ENCODE results near the gene STUB1. TPM values are rescaled to one million over a fixed set of nuclear protein-coding genes. Genes with fewer than 3 reads are reported as not detected.

Gene STUB1
- total RNA-seq, 6 experiments from 2014 or later: 37.3 to 69.6 (median 54.3) TPM

DNA sequence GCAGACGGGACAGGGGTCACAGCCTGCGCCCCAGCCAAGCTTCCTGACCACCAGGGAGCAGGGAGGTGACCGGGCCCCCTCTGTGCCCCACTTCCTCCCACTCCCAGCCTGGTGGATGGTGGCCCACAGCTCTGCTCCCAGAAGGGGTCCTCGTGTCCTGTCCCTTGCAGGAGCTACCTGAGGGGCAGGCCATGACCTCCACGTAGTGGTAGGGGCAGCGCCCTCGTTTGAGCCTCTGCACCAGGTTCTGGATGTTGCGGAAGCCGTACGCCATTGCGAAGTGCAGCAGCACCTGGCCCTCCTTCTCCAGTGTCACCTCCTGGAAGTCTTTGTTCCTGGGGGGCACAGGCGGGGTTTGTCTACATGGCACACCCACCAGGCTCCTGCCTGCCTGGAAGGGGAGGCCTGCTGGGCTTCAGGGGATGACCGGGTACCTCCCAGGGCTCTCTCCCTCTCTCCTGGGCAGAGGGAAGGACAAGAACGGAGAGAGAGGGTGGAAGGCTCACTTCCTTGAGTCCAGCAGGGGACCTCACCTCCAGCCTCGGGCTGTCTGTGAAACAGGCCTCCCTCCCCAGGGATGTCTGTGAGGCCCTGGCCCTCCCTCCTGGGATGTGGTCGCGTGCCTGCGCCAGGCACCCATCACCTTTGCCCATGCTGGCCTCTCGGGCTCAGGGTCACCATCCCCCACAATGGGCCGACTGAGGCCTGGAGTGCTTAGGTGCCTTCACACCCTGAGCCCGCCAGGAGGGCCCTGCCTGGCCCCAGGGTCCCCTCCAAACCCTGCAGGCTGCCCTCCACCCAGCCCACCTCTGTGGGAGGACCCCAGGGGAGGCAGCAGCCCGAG, 50.7 kb downstream of the STUB1 start:
- peaks cover 0 to 18% (median 0%) of the 10 kb centered on the region in 4 donors for H3K36me3 ChIP-seq
- H3K27me3 ChIP-seq: no peaks in the 10 kb centered on the region
- no peak overlapping the region for H3K27ac ChIP-seq
- no peak for ATAC-seq
- H3K9me3 ChIP-seq: no peaks in the 10 kb centered on the region
- TF ChIP-seq, protein P1, sequence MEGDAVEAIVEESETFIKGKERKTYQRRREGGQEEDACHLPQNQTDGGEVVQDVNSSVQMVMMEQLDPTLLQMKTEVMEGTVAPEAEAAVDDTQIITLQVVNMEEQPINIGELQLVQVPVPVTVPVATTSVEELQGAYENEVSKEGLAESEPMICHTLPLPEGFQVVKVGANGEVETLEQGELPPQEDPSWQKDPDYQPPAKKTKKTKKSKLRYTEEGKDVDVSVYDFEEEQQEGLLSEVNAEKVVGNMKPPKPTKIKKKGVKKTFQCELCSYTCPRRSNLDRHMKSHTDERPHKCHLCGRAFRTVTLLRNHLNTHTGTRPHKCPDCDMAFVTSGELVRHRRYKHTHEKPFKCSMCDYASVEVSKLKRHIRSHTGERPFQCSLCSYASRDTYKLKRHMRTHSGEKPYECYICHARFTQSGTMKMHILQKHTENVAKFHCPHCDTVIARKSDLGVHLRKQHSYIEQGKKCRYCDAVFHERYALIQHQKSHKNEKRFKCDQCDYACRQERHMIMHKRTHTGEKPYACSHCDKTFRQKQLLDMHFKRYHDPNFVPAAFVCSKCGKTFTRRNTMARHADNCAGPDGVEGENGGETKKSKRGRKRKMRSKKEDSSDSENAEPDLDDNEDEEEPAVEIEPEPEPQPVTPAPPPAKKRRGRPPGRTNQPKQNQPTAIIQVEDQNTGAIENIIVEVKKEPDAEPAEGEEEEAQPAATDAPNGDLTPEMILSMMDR (IDR thresholded peaks at IDR 0.05): no peak
- no peak for TF ChIP-seq POLR2A (IDR thresholded peaks at IDR 0.05)
- WGBS (ENCODE audit: insufficient coverage, low coverage, low lambda C conversion rate, missing lambda C conversion rate): 81% methylated on average over 6 of the region's 22 CpGs
- no peak overlapping the region for H3K4me3 ChIP-seq
- intact Hi-C loops (cut with DNase I): no loop called here
- no peak for DNase-seq
- peaks cover 0 to 15% (median 0%) of the 10 kb centered on the region in 4 donors for H3K4me1 ChIP-seq

DNA sequence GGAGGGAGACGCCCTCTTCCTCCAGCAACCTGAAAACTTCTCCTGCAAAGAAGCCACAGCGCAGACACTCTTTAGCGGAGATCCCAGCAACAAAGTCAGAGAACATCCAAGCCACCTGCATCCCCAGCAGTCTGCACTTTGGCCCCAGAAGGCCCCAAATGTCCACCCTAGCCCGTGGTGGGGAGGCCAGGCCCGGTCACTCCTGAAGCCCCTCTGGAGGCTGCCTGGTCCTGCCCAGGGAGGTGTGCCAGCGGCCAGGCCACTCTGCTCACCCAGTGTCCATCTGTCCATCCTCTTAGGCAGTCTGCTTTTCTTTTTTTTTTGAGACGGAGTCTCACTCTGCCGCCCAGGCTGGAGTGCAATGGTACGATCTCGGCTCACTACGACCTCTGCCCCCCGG, 52.1 kb downstream of the STUB1 start:
- Histone ChIP-seq H3K36me3 (peaks cover 0 to 32% (median 3%) of the 10 kb centered on the region in 4 donors), H3K4me1 (peaks cover 0 to 13% (median 0%) of the 10 kb centered on the region in 4 donors), H3K4me3 (no peak overlapping the region), H3K27ac (no peak overlapping the region), H3K27me3 (no peaks in the 10 kb centered on the region), H3K9me3 (no peaks in the 10 kb centered on the region)
- ATAC-seq (no peak), DNase-seq (no peak)
- TF ChIP-seq, protein P1 (IDR thresholded peaks at IDR 0.05): no peak
- TF ChIP-seq POLR2A (IDR thresholded peaks at IDR 0.05): no peak
- 98% methylated on average over 10 of the region's 12 CpGs for WGBS (ENCODE audit: insufficient coverage, low coverage, low lambda C conversion rate, missing lambda C conversion rate)
- intact Hi-C loops (cut with DNase I): no loop called here

Other genes starting within 250 kb of the STUB1 start
- gene CAPN15, start 152.7 kb upstream of the STUB1 start, total RNA-seq: 10 to 100 TPM; 17.3 to 34.3 (median 23.3) TPM
- not detected for gene PRR35, start 120.0 kb upstream of the STUB1 start, total RNA-seq
- under 1 TPM in 5 of 6 experiments, not detected in 1; 0.12 to 0.33 (median 0.28) TPM for gene NHLRC4, start 113.4 kb upstream of the STUB1 start, total RNA-seq
- 10 to 100 TPM; 19.5 to 32.0 (median 27.8) TPM for gene PIGQ, start 110.4 kb upstream of the STUB1 start, total RNA-seq
- gene RAB40C, start 90.3 kb upstream of the STUB1 start, total RNA-seq: 10 to 100 TPM in 5 of 6 experiments, 1 to 10 TPM in 1; 10.0 to 14.1 (median 12.0) TPM
- under 1 TPM; 0.43 to 0.70 (median 0.56) TPM for gene WFIKKN1, start 49.4 kb upstream of the STUB1 start, total RNA-seq
- gene METTL26, start 44.1 kb upstream of the STUB1 start, total RNA-seq: 100 to 1,000 TPM in 1 of 6 experiments, 10 to 100 TPM in 5; 22.7 to 126 (median 32.6) TPM
- 100 to 1,000 TPM in 2 of 6 experiments, 10 to 100 TPM in 4; 48.8 to 130 (median 76.7) TPM for gene MCRIP2, start 38.6 kb upstream of the STUB1 start, total RNA-seq
- 10 to 100 TPM in 4 of 6 experiments, 1 to 10 TPM in 2; 7.2 to 18.1 (median 11.8) TPM for gene WDR90, start 31.0 kb upstream of the STUB1 start, total RNA-seq
- 10 to 100 TPM; 28.5 to 44.8 (median 40.3) TPM for gene RHOT2, start 12.3 kb upstream of the STUB1 start, total RNA-seq
- gene RHBDL1, start 4.7 kb upstream of the STUB1 start, total RNA-seq: 1 to 10 TPM in 1 of 6 experiments, under 1 TPM in 5; 0.37 to 1.1 (median 0.60) TPM
- 10 to 100 TPM; 26.9 to 68.1 (median 36.9) TPM for gene JMJD8, start 3.9 kb downstream of the STUB1 start, total RNA-seq
- 10 to 100 TPM in 1 of 6 experiments, 1 to 10 TPM in 5; 5.5 to 11.7 (median 9.7) TPM for gene WDR24, start 10.0 kb downstream of the STUB1 start, total RNA-seq
- gene FBXL16, start 25.4 kb downstream of the STUB1 start, total RNA-seq: 1 to 10 TPM in 2 of 6 experiments, under 1 TPM in 1, not detected in 3; 0.05 to 2.3 (median 1.7) TPM
- 10 to 100 TPM; 14.0 to 43.7 (median 26.2) TPM for gene METRN, start 34.7 kb downstream of the STUB1 start, total RNA-seq
- gene ANTKMT, start 40.7 kb downstream of the STUB1 start, total RNA-seq: 10 to 100 TPM; 19.7 to 56.0 (median 28.2) TPM
- under 1 TPM in 1 of 6 experiments, not detected in 5; 0.31 TPM for gene CCDC78, start 46.0 kb downstream of the STUB1 start, total RNA-seq
- 1 to 10 TPM in 4 of 6 experiments, under 1 TPM in 2; 0.83 to 2.5 (median 1.3) TPM for gene HAGHL, start 46.7 kb downstream of the STUB1 start, total RNA-seq
- 10 to 100 TPM; 11.9 to 26.1 (median 17.3) TPM for gene CIAO3, start 60.6 kb downstream of the STUB1 start, total RNA-seq
- under 1 TPM in 1 of 6 experiments, not detected in 5; 0.25 TPM for gene MSLN, start 80.3 kb downstream of the STUB1 start, total RNA-seq
- 10 to 100 TPM in 2 of 6 experiments, 1 to 10 TPM in 4; 5.1 to 16.2 (median 6.6) TPM for gene RPUSD1, start 108.0 kb downstream of the STUB1 start, total RNA-seq
- 1 to 10 TPM; 2.9 to 7.8 (median 4.6) TPM for gene CHTF18, start 108.2 kb downstream of the STUB1 start, total RNA-seq
- gene GNG13, start 120.3 kb downstream of the STUB1 start, total RNA-seq: not detected

Data from right lobe of liver (tissue), 6 donors.